PFSK-1 (cell line): Measurements from ENCODE around the gene FGF14.

Source experiments
- FOXP2 ChIP-seq: optimal IDR thresholded peaks from 2 replicates; pipeline ENCODE3; 2011; ENCODE audit warnings: borderline replicate concordance, control low read depth, inconsistent platforms; ENCODE audit not compliant: insufficient read depth; ENCODE audit errors: extremely low read length, extremely low read depth
- POLR2AphosphoS5 ChIP-seq: IDR thresholded peaks from 2 replicates; pipeline ENCODE4 v1.6.1; 2012; ENCODE audit warnings: low read depth, mild to moderate bottlenecking, control low read depth, low read length, moderate library complexity
- REST ChIP-seq, 2 experiments: IDR thresholded peaks; 2 replicates each; pipeline versions ENCODE4 v1.6.1 to v1.8.0; 2011 to 2012; ENCODE audit warnings: low read depth in 2 of 2, low read length in 2 of 2, control low read depth in 1 of 2, inconsistent platforms in 1 of 2, mild to moderate bottlenecking in 1 of 2, moderate library complexity in 1 of 2; ENCODE audit not compliant: insufficient read depth in 1 of 2
- SIN3A ChIP-seq: IDR thresholded peaks from 2 replicates; pipeline ENCODE4 v1.6.1; 2012; ENCODE audit warnings: mild to moderate bottlenecking, low read length, moderate library complexity, borderline replicate concordance; ENCODE audit not compliant: insufficient read depth
- TAF1 ChIP-seq: IDR thresholded peaks from 2 replicates; pipeline ENCODE4 v1.6.1; 2012; ENCODE audit warnings: low read length, control low read depth, borderline replicate concordance; ENCODE audit not compliant: insufficient read depth

The FGF14 gene

GRCh38 chr13:101941095-101941783 is 460.6 kb downstream of the FGF14 start:
- TF ChIP-seq POLR2AphosphoS5 (no peak), TAF1 (no peak), REST (IDR thresholded peaks at IDR 0.05; ENCODE audit: insufficient read depth in 1 of 2, low read depth in 2 of 2, low read length in 2 of 2) (no peak), SIN3A (no peak), FOXP2 (no peak)

GRCh38 chr13:101939370-101939769 is 462.5 kb downstream of the FGF14 start:
- TF ChIP-seq SIN3A (no peak), TAF1 (no peak)

- TF ChIP-seq SIN3A (no peak), REST (IDR thresholded peaks at IDR 0.05; ENCODE audit: insufficient read depth in 1 of 2, low read depth in 2 of 2, low read length in 2 of 2) (no peak), TAF1 (no peak), POLR2AphosphoS5 (no peak), FOXP2 (no peak)
Measured at GRCh38 chr13:101935828-101936227, 466.0 kb downstream of the FGF14 start.

- TF ChIP-seq FOXP2: no peak
- no peak for TF ChIP-seq TAF1
- TF ChIP-seq POLR2AphosphoS5: no peak
- no peak for TF ChIP-seq REST (IDR thresholded peaks at IDR 0.05; ENCODE audit: insufficient read depth in 1 of 2, low read depth in 2 of 2, low read length in 2 of 2)
- TF ChIP-seq SIN3A: no peak
Measured at GRCh38 chr13:101931186-101931585, 470.7 kb downstream of the FGF14 start.

GRCh38 chr13:101930331-101930730 is 471.5 kb downstream of the FGF14 start:
- no peak for TF ChIP-seq REST (IDR thresholded peaks at IDR 0.05; ENCODE audit: insufficient read depth in 1 of 2, low read depth in 2 of 2, low read length in 2 of 2)
- no peak for TF ChIP-seq TAF1
- TF ChIP-seq FOXP2: no peak
- TF ChIP-seq SIN3A: no peak
